Measurements from ENCODE around the gene UBA7. TPM values are rescaled to one million over a fixed set of nuclear protein-coding genes. Genes with fewer than 3 reads are reported as not detected.

Gene UBA7
- total RNA-seq, 1 donor from 2014 or later: 162 TPM

DNA sequence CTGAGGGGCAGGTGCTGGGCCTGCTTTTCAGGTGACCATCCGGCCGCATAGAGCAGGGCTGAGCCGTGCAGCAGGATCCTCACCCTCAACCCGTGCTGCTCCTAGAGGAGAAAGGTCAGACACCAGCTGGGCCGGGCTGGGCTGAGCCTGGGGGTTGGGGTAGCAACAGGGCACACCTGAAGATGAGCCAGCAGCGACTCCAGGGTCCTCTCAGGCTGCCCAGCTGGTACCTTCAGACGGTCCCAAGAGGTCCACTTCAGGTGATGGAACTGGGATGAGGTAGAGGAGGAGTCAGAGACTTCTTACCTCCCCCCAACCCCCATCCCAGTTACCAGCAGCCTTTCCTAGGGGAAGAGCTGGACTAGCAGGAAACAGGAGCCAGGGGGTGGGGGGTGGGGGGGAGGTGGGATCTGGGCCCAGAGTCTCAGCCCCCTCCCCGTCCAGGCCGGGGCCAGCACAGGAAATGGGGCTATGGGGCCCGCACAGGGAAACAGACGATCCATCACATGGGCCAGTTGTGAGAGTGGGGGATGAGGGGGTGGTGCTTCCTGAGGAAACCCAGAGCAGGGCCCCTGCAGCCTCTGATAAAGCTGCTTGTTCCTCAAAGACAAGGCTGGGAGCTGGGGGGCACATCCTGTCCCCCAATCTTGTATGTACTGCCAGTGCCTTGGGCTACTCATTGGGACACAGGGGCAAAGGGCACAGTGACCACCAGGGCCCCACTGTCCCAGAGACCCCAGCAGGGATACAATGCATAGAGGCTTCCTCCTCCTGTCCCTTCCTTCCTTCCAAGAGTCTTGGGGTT is 7.7 kb downstream of the UBA7 start:
- no peak for DNase-seq (ENCODE audit: low spot score)

DNA sequence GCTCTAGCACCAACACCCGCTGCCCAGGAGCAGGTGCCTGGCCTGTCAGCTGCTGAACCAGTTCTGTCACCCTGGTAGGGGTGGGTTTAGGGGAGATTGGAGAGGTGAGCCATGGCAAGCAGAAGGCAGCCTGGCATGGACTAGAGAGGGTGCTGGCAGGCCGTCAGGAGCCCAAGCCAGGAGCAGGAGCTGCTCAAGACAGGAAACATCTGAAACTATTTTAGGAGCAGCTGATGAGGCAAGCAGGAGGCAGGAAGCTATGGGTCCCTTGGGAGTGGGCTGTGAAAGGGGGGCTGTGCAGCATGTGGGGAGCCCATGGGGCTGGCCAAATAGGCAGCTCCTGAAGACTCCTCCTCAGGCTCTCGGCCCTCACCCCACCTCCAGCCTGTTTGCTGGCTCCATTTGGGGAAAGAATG is 8.4 kb downstream of the UBA7 start:
- peak; percentile 75 for DNase-seq (ENCODE audit: low spot score)

DNA sequence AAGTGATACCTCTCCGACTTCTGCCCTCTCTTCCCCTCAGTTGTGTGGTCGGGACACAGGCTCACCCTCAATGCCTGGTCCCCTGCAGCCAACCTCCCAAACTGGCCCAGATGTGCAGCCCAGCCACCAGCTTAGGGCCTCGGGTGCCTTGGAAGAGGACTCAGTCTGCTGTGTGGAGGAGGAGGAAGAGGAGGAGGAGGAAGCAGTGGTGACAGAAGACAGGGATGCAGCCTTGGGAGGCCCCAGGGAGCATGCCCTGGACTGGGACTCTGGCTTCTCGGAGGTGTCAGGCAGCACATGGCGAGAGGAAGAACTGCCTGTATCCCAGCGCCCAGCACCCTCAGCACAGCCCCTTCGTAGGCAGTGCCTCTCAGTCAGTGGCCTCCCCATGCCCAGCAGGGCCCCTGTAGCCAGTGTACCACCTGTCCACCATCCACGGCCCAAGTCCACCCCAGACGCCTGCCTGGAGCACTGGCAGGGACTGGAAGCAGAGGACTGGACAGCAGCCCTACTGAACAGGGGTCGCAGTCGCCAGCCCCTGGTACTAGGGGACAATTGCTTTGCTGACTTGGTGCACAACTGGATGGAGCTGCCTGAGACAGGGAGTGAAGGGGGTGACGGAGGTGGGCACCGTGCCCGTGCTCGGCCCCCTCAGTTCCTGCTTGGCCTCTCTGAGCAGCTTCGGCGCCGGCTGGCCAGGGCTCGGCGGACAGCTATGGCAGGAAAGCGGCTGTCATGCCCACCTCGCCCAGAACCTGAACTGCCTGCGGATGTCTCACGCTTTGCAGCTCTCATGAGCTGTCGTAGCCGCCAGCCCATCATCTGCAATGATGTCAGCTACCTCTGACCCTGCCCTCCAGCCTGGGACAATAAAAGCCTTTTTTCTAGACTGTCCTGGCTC is 9.4 kb downstream of the UBA7 start:
- DNase-seq (ENCODE audit: low spot score): no peak

DNA sequence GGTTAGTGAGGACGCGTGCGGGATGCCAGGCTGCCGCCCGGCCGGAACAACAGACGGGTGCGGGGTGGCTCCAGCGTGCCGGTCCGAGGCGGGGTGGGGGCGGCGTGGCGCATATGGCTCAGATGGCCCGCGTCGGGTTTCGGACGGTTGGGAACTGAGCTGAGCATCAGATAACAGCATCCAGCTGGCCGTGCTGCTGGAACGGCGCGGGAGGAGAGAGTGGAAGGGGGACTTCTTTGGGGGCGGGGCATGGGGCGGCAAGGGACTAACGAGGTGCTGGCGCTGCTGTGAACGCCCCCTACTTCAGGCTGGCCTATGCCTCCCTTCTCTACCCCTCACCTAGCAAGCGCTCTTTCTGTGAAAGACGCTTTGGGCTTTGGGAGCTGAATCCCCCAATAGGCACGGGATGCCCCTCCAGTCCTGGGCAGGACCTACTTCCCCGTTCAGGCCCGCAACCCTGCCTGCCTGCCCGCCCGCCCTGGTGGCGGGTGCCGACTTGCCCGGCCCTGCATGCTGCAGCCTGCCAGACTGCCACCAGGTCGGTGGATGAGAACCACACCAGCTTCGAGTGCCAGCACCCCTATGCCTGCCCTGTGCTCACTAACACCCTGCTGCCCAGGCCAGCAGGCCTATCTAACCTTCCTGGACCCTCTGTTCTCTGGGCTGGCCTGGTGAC is 10.2 kb downstream of the UBA7 start:
- peak; percentile 84 for DNase-seq (ENCODE audit: low spot score)

DNA sequence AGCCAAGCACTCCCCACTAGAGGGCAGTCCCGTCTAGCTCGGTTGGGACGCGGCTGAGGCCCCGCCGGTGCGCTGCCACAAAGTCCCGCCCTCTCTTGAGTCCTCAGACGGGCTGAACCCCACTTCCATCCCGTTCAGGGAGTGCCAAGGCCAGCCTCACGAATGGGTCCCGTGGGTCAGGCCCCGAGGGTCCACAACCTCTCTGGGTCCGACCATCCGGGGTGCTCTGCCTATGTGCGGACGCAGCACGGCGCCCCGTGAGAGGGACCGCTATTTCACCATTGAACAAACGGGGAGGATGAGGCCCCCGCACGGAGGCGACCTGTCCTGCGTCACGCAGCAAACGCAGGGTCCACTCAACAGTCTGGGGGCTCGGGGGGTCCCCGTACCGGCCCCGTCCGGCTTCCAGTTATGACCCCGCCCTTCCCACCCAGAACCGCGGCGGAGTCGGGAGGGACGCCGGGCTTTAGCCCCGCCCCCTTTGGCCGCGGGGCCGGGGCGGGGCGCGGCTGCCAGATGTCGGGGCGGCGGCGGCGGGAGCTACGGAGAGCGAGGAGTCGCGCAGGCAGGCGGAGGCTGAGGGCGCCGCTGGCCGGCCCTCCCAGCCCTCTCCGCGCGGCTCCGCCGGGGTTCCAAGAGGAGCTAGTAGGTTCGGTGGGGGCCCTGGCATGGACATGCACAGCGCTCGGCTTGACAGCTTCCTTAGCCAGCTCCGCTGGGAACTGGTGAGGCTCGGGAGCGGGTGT is 10.9 kb downstream of the UBA7 start, which contains the start of gene INKA1:
INKA1 (plus strand) TSS at position 543 of the 746 bp plus-strand sequence; CDS start at position 675, 132 bp downstream.
- DNase-seq (ENCODE audit: low spot score): peak; percentile 93

DNA sequence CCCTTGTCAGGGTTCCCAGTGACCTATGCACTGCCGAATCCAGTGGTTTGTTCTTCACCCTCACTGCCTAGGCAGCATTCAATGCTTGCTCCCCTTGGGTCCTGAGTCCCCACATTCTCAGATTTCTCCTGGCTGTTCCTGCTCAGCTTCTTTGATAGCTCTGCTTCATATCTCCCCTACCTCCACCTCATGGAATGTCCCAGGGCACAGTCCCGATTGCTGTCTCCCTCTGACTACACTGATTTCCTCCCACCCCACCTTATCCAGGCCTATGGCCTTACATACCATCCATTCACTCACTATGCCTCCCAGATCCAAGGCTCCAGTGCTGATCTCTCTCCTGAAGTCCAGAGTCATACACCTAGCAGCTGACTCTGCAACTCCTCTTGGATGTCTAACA is 12.6 kb downstream of the UBA7 start:
- DNase-seq (ENCODE audit: low spot score): no peak

DNA sequence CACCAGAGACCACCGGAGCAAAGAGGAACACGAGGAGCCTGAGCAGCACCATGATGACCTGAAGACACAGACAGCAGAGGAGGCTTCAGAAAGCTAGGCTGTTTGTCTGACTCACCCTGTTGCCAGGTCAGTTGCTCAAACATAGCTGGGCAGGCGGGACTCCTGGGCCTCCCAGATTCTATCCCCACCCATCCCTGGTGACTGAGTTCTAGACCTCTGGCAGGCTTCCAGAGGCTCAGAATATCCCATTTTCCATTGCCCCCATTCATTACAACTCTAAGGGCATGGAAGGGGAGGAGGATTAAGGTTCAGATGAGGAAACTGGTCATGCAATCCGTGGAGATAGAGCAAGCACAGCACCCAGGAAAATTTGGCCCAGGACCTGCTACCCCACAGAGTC is 14.0 kb downstream of the UBA7 start, which contains the start of gene CDHR4:
CDHR4 (minus strand) TSS at position 113 of the 400 bp plus-strand sequence; CDS start at position 52, 61 bp downstream.
- DNase-seq (ENCODE audit: low spot score): no peak

DNA sequence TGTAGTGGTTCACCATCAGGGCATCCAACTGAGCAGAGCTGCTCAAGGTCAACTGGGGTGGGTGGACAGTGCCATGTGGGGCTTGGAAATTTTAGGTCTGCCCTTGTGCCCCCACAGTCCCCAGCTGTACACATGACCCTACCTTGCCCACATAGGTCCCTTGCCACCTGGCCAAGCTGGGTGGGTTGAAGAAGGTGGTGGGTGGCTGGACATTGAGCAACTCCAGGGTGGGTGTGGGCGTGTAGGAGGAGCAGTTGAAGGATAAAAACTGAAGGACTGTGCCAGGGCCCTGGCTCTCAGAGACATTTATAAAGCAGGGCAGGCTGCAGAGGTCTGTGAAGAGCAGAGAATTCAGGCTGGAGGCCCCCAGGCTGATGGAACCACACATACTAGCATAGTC is 14.6 kb downstream of the UBA7 start:
- no peak for DNase-seq (ENCODE audit: low spot score)

DNA sequence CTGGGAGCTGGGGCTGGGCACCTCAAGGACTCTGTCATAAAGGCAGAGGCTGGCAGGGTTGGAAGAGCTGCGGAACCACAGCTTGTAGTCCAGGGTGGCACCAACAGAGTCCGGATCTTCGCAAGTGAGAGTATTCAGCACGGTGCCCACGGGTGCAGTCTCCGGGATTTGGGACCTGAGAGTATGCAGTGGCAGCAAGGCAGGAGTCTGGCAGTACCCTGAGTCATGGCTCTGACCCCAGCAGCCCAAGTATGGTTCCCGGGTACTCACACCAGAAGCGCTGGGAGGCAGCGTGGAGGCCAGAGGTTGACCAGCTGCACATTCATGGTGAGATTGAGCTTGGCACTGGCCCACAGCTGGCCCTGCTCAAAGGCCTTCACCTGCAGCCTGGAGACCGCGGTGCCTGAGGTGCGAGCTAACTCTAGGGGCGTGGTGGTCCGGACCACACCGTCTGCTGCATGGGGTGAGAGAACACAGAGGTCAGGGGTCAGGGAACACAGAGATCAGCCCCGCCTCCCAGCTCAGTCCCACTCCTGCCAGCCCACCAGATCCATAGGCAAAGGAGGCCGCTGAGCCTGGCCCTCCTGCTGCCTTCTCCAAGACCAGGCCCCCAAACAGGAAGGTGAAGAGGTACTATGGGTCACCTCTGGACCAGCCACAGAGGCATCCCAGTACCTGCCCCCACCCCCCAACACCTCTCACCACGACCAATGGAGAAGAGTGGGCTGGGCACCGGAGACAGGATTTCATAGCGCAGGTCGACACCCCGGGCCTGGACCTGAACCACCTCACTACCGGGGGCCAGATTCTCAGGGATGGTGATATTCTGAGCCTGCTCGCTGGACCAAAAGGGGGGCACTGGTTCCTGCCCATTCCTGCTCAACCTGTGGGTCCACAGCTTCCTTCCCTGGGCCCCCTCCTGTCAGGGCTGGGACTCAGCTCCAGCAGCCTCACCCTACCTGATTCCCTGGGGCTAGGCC is 18.5 kb downstream of the UBA7 start:
- DNase-seq (ENCODE audit: low spot score): no peak

DNA sequence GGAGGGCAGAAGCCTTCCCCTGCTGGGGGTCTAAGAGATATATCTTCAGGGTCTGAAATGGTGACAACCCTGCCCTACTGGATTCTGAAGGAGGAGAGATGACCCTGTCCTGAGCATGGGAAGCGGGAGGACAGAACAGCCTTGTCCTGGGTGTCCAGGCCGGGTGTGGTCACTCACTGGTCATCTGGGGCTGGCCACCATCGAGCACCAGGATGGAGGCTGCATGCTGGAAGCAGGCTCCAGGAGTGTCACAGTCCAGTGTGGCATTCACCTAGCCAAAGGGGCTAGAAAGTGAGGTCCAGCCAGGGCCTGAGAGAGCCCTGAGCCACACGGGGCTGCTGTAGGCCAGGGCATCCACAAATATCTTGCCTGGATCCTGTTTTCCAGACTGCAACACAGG is 19.3 kb downstream of the UBA7 start:
- DNase-seq (ENCODE audit: low spot score): no peak

DNA sequence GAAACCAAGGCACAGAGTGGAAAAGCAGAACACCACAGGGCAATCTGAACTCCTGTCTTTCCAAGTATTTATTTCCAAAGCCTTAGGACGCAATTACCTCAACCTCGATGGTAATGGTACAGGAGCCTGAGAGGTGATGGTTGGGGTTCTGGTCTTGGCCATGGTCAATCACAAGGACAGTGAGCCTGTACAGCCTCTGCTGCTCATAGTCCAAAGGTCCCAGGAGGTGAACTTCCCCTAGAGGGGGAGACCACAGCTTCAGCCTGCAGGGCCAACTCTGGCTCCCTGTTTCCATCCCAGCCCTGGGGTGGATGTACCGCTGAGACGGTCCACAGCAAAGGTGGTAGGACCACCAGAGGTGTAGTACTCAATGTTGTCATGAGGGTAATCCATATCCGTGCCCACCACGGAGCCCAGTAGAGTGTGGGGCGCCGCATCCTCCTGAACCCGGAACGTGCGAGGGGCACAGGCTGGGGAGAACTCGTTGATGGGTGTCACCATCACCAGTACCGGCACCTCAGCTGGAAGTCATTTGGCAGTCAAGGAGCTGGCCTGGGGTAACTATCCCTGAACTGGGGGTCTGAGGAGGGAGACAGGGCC is 20.2 kb downstream of the UBA7 start:
- DNase-seq (ENCODE audit: low spot score): no peak

DNA sequence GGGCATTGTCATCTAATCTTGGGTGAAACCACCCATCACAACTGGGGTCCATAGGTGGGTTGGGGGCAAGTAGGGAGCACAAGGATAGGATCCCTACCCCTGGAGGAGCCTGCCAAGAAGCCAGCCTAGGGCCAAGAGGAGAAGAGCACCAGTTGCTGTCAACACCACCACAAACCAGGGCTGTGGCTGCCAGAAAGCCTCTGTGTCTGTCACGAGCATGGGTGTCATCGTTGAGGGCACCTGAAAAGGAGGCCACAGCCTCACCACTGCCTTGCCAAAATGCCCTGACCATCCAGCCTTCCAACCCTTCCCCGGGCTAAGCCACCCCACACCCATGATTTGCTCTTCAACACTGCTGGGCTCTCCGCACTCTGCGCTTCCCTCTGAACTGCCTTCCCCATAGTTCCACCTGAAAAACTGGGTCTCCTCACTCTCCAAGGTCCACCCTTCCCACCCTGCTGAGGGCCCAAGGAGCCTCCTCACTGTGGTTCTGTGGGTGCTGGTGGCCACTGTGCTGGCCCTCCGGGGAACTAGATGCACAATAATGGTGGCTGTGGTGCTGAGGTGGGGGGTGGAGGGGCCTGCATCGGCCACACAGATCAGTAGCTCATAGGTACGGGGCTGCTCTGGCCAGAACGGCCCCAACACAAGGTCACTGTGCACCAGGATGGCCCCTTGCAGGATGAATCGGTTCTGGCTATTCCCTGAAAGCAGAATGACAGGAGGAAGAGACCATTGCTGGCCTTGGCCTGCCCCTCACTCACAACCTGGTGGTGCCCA is 21.2 kb downstream of the UBA7 start:
- no peak for DNase-seq (ENCODE audit: low spot score)

DNA sequence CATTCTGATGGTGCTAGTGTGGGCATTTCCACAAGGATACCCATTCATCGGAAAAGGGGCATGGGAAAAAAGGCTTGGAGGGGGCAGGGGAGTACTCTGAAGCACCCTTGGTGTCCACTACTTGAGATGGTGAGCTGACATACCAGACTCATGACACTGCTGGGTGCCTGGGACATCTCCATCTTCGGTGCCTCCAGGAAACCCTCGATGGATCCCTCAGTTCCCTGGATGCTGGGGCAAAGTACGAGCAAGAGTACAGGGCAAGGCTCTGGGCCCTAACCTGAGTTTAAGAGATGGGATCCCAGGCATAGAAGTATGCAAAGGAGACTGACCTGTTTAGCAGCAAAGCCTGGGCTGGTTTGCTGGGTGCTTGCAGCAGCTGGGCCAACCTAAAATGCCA is 22.2 kb downstream of the UBA7 start:
- no peak for DNase-seq (ENCODE audit: low spot score)

DNA sequence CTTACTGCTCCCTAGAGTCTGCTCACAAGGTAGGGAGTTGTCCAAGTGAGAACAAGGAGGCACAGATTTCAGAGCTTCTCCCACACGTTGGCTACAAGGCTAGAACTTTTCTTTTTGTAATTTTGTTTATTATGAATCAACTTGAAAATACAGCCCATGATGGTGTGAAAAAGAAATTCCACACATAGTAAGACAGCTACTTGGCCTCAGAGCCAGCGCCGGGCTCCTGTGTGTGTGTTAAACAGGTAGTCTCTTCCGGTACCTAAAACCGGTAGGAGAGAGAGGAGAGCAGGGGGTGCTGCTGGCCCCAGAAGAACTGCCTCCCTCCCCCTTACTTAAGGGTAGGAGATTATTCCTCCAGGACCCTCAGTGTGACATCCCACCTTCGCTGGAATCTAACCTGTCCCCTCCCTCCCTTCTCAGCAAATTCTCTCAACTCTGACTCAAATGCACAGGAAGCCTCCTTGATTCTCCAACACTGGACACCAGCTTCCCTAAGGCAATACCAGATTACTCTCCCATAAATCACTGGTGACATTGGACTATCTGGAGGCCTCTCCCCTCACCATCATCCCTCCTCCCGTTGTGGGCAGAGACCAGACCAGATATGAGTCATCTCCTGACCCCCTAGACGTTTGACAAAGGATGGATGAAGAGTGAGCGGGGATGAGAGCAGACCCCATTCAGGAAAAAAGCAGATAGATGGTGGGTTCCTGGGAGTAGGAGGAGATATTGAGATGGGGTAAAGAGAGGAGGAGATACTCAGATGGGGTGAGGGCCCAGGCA is 22.9 kb downstream of the UBA7 start:
- DNase-seq (ENCODE audit: low spot score): no peak

DNA sequence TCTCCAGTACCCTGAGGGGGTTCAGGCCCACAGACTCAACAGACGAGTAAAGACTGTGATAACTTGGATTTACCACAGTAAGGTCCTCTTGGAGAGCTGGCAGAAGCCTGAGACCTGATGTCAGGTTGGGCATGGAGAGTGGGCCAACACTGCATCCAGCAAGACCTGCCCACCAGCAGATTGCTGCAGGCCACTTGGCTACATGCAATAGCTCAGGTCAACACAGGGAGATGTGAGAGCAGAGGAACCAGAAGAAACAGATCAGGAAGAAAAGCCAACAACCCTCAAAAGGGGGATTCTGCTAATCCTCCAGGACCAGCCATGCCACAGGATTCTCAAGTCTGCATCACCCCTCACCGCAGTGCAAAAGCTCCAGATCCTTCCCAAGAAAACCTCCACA is 25.7 kb downstream of the UBA7 start:
- no peak for DNase-seq (ENCODE audit: low spot score)

DNA sequence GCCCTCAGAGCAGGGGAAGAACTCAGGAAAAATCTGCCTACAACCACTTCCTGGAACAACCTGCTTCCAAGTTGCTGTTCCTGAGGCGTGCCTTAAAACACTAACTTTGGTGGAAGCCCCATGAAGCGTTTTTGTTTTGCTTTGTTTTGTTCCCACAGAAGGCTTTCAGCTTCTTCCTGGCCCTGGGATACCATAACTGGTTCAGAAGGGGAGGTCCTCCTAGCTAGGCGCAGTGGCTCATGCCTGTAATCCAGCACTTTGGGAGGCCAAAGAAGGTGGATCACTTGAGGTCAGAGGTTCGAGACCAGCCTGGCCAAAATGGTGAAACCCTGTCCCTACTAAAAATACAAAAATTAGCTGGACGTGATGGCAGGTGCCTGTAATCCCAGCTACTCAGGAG is 26.2 kb downstream of the UBA7 start:
- no peak for DNase-seq (ENCODE audit: low spot score)

DNA sequence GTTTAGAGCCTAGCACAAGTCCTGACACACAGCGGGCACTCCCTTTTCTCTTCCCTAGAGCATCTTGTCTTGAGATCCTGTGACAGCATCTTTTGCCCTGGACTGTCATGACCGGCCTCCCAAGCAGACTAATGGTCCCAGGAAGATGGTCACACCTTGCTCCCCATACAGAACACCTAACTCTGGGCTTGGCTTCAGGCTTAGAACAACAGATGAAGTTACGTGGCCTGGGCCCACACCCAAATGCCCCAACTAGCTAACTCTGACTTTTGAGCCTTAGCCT is 26.6 kb downstream of the UBA7 start:
- no peak for DNase-seq (ENCODE audit: low spot score)
